ENCODE measurements around the gene LBR. TPM values are rescaled to one million over a fixed set of nuclear protein-coding genes. Genes with fewer than 3 reads are reported as not detected.

LBR gene
- total RNA-seq, 1 donor from 2014 or later = 51.7 TPM

- no peak overlapping the region for H3K4me3 ChIP-seq (ENCODE audit: low read depth, low read length)
- no peak for TF ChIP-seq CTCF (conservative IDR thresholded peaks at IDR 0.05; ENCODE audit: low read depth, low read length)
- no peak for DNase-seq (ENCODE audit: low read depth)
These were observed 33.1 kb upstream of the LBR start for GRCh38 chr1:225460737-225461532.

GRCh38 chr1:225460021-225460736 is 32.3 kb upstream of the LBR start:
- TF ChIP-seq CTCF (conservative IDR thresholded peaks at IDR 0.05; ENCODE audit: low read depth, low read length) = no peak
- DNase-seq (ENCODE audit: low read depth) = no peak
- H3K4me3 ChIP-seq (ENCODE audit: low read depth, low read length) = no peak overlapping the region

- H3K4me3 ChIP-seq (ENCODE audit: low read depth, low read length) = no peak overlapping the region
- no peak for TF ChIP-seq CTCF (conservative IDR thresholded peaks at IDR 0.05; ENCODE audit: low read depth, low read length)
- DNase-seq (ENCODE audit: low read depth) = no peak
These were observed 30.4 kb upstream of the LBR start for GRCh38 chr1:225458222-225458631.

- H3K4me3 ChIP-seq (ENCODE audit: low read depth, low read length) = no peak overlapping the region
- no peak for TF ChIP-seq CTCF (conservative IDR thresholded peaks at IDR 0.05; ENCODE audit: low read depth, low read length)
- peak; percentile 96 for DNase-seq (ENCODE audit: low read depth)
These were observed 26.9 kb upstream of the LBR start for GRCh38 chr1:225454733-225455132.

GRCh38 chr1:225453797-225454648 is 26.2 kb upstream of the LBR start:
- no peak overlapping the region for H3K4me3 ChIP-seq (ENCODE audit: low read depth, low read length)
- no peak for DNase-seq (ENCODE audit: low read depth)
- TF ChIP-seq CTCF (conservative IDR thresholded peaks at IDR 0.05; ENCODE audit: low read depth, low read length) = no peak

- TF ChIP-seq CTCF (conservative IDR thresholded peaks at IDR 0.05; ENCODE audit: low read depth, low read length) = no peak
- no peak for DNase-seq (ENCODE audit: low read depth)
- H3K4me3 ChIP-seq (ENCODE audit: low read depth, low read length) = no peak overlapping the region
These were observed 24.1 kb upstream of the LBR start for GRCh38 chr1:225451840-225452515.
